Body of pancreas (tissue), 4 donors: ENCODE data around the gene ULK1. TPM values are rescaled to one million over a fixed set of nuclear protein-coding genes. Genes with fewer than 3 reads are reported as not detected.

ENCODE experiments used
- ATAC-seq: fragments of 150-250 bp; one replicate; pipeline ENCODE4 v1.9.1; 2016
- DNase-seq, 4 donors: peaks; one replicate each; pipeline ENCODE4 v3.0.0-alpha.2; 2019
- H3K27ac ChIP-seq, 4 donors: fragments of 200-600 bp; sonication (generic); 1 replicate in 3 of 4; 2 replicates in 1 of 4; pipeline versions ENCODE4 v1.5.1 to v1.6.1; 2016 to 2019; ENCODE audit warnings: mild to moderate bottlenecking in 1 of 4, mixed read lengths in 1 of 4, moderate library complexity in 1 of 4
- H3K27me3 ChIP-seq, 2 donors: fragments of 200-600 bp; sonication (generic); one replicate each; pipeline ENCODE4 v1.6.0; 2016; ENCODE audit warnings: mild to moderate bottlenecking in 1 of 2
- H3K36me3 ChIP-seq, 2 donors: fragments of 200-600 bp; sonication (generic); replicated peaks in 1 of 2; 2 replicates each; pipeline ENCODE4 v1.5.1; 2016; ENCODE audit warnings: low read depth in 2 of 2; ENCODE audit not compliant: insufficient read depth in 1 of 2
- H3K4me1 ChIP-seq: fragments of 200-600 bp; sonication (generic); one replicate; pipeline ENCODE4 v1.6.0; 2016
- H3K4me3 ChIP-seq, 2 donors: fragments of 200-600 bp; sonication (generic); 1 replicate in 1 of 2; 2 replicates in 1 of 2; pipeline ENCODE4 v1.5.1; 2016 to 2019
- H3K9me3 ChIP-seq, 3 donors: fragments of 200-600 bp; sonication (generic); 1 replicate in 2 of 3; 2 replicates in 1 of 3; pipeline ENCODE4 v1.5.1; 2016
- CTCF ChIP-seq, 7 experiments: fragments of 450-650 bp in 4 of 7; fragments of 200-600 bp in 3 of 7; sonication (generic) in 3 of 7; IDR thresholded peaks; one replicate each; pipeline ENCODE4 v1.5.1; 2016 to 2019; ENCODE audit warnings: antibody characterized with exemption in 7 of 7
- POLR2A ChIP-seq, 3 donors: fragments of 450-650 bp; IDR thresholded peaks; one replicate each; pipeline ENCODE4 v1.6.1; 2016; ENCODE audit warnings: antibody characterized with exemption in 3 of 3, mild to moderate bottlenecking in 2 of 3
- WGBS, 2 donors: methylation state at CpG; one replicate each; pipeline ENCODE4 v1.1.5; 2017; 5-methylcytosine and 5-hydroxymethylcytosine counted together
- intact Hi-C: fragments of 100-400 bp; cut with DNase I; formaldehyde crosslinking; loops from one replicate; pipeline ENCODE4 v1.15.1; 2023
- total RNA-seq, 2 donors: library from RNA; depleted of rRNA; stranded (reverse); fragments of >200 nt; gene quantifications; one replicate each; pipeline ENCODE4 v1.1.0, GENCODE V29; 2016

The ULK1 gene
- total RNA-seq, 2 donors from 2014 or later, result 29.1 to 59.3 TPM

- ATAC-seq, result no peak
- 53 to 61% methylated on average over 14 of the region's 14 CpGs for WGBS, 2 donors
- no peaks in the 10 kb centered on the region for H3K27me3 ChIP-seq
- H3K4me3 ChIP-seq, result no peak overlapping the region
- no peaks in the 10 kb centered on the region for H3K9me3 ChIP-seq
- TF ChIP-seq POLR2A (IDR thresholded peaks at IDR 0.05) (no peak), CTCF (IDR thresholded peaks at IDR 0.05) (no peak)
- no peaks in the 10 kb centered on the region for H3K4me1 ChIP-seq
- intact Hi-C loops, result no loop called here
- H3K36me3 ChIP-seq, result no peaks in the 10 kb centered on the region
- no peak for DNase-seq
- H3K27ac ChIP-seq, result no peak overlapping the region
Observed at GRCh38 chr12:131862600-131862993, 31.8 kb upstream of the ULK1 start.

- no peaks in the 10 kb centered on the region for H3K9me3 ChIP-seq
- H3K27me3 ChIP-seq, result no peaks in the 10 kb centered on the region
- H3K4me1 ChIP-seq, result no peaks in the 10 kb centered on the region
- no peaks in the 10 kb centered on the region for H3K36me3 ChIP-seq
- TF ChIP-seq POLR2A (IDR thresholded peaks at IDR 0.05), result no peak
- TF ChIP-seq CTCF (IDR thresholded peaks at IDR 0.05), result no peak
- WGBS, 2 donors, result 42 to 54% methylated on average over 13 to 19 of the region's 20 CpGs
- H3K4me3 ChIP-seq, result no peak overlapping the region
- DNase-seq (no peak), ATAC-seq (no peak)
- H3K27ac ChIP-seq, result no peak overlapping the region
- intact Hi-C loops, result no loop called here
Observed at GRCh38 chr12:131862994-131863710, 31.3 kb upstream of the ULK1 start.

GRCh38 chr12:131863711-131864396 lies 30.6 kb upstream of the ULK1 start:
- Histone ChIP-seq H3K4me3 (no peak overlapping the region), H3K36me3 (no peaks in the 10 kb centered on the region), H3K27me3 (no peaks in the 10 kb centered on the region), H3K27ac (no peak overlapping the region), H3K9me3 (no peaks in the 10 kb centered on the region), H3K4me1 (no peaks in the 10 kb centered on the region)
- intact Hi-C loops, result no loop called here
- 60 to 65% methylated on average over 14 to 23 of the region's 24 CpGs for WGBS, 2 donors
- no peak for DNase-seq
- ATAC-seq, result no peak
- no peak for TF ChIP-seq POLR2A (IDR thresholded peaks at IDR 0.05)
- no peak for TF ChIP-seq CTCF (IDR thresholded peaks at IDR 0.05)

- Histone ChIP-seq H3K36me3 (no peaks in the 10 kb centered on the region), H3K4me1 (no peaks in the 10 kb centered on the region), H3K27me3 (no peaks in the 10 kb centered on the region), H3K27ac (no peak overlapping the region), H3K9me3 (no peaks in the 10 kb centered on the region), H3K4me3 (no peak overlapping the region)
- intact Hi-C loops, result no loop called here
- 80 to 83% methylated on average over 8 of the region's 8 CpGs for WGBS, 2 donors
- TF ChIP-seq CTCF (IDR thresholded peaks at IDR 0.05), result no peak
- no peak for TF ChIP-seq POLR2A (IDR thresholded peaks at IDR 0.05)
- DNase-seq (no peak), ATAC-seq (no peak)
Observed at GRCh38 chr12:131864469-131864868, 30.0 kb upstream of the ULK1 start.
